Spleen (tissue), 11 donors: Measurements from ENCODE around the gene TMEM183A. TPM values are rescaled to one million over a fixed set of nuclear protein-coding genes. Genes with fewer than 3 reads are reported as not detected.
A peak's percentile ranks its signal among the peaks of the same experiment; 100 is the strongest.

Source experiments
- DNase-seq: peaks from one replicate; pipeline ENCODE4 v3.0.0-alpha.2; 2020
- H3K27ac ChIP-seq, 8 donors: fragments of 200-600 bp; sonication (generic) in 7 of 8; 1 replicate in 4 of 8; 2 replicates in 4 of 8; pipeline versions ENCODE4 v1.5.0 to v1.8.0; 2016 to 2021; ENCODE audit warnings: inconsistent platforms in 4 of 8, mild to moderate bottlenecking in 4 of 8, moderate library complexity in 1 of 8
- H3K27me3 ChIP-seq, 7 donors: fragments of 200-600 bp; sonication (generic) in 6 of 7; replicated peaks in 1 of 7; 1 replicate in 4 of 7; 2 replicates in 3 of 7; pipeline versions ENCODE4 v1.5.0 to v1.8.0; 2016 to 2021; ENCODE audit warnings: inconsistent platforms in 3 of 7, mild to moderate bottlenecking in 1 of 7
- H3K36me3 ChIP-seq, 6 donors: fragments of 200-600 bp; sonication (generic) in 5 of 6; 1 replicate in 4 of 6; 2 replicates in 2 of 6; pipeline versions ENCODE4 v1.5.0 to v1.8.0; 2016 to 2021; ENCODE audit warnings: inconsistent platforms in 2 of 6
- H3K4me1 ChIP-seq, 6 donors: fragments of 200-600 bp; sonication (generic) in 5 of 6; 1 replicate in 3 of 6; 2 replicates in 3 of 6; pipeline versions ENCODE4 v1.5.0 to v1.8.0; 2016 to 2021; ENCODE audit warnings: inconsistent platforms in 3 of 6
- H3K4me3 ChIP-seq, 8 donors: fragments of 200-600 bp; sonication (generic) in 7 of 8; 1 replicate in 4 of 8; 2 replicates in 4 of 8; pipeline versions ENCODE4 v1.5.0 to v1.8.0; 2016 to 2021; ENCODE audit warnings: inconsistent platforms in 4 of 8, mild to moderate bottlenecking in 4 of 8, moderate library complexity in 2 of 8
- H3K9me3 ChIP-seq, 8 donors: fragments of 200-600 bp; sonication (generic) in 7 of 8; 1 replicate in 4 of 8; 2 replicates in 4 of 8; pipeline versions ENCODE4 v1.5.0 to v1.8.0; 2016 to 2021; ENCODE audit warnings: inconsistent platforms in 4 of 8
- POLR2A ChIP-seq, 3 donors: fragments of 450-650 bp; IDR thresholded peaks; one replicate each; pipeline ENCODE4 v1.5.1; 2017; ENCODE audit warnings: antibody characterized with exemption in 3 of 3, mild to moderate bottlenecking in 1 of 3
- POLR2AphosphoS5 ChIP-seq, 3 donors: sonication (generic); formaldehyde crosslinking; IDR thresholded peaks; one replicate each; pipeline ENCODE4 v1.5.1; 2017; ENCODE audit warnings: antibody characterized with exemption in 3 of 3
- WGBS, 5 donors: extraction: QIAGEN DNeasy Blood & Tissue Kit in 3 of 5; methylation state at CpG; one replicate each; pipeline versions ENCODE4 v1.1.5 to v1.1.7; 2013 to 2018; 5-methylcytosine and 5-hydroxymethylcytosine counted together
- intact Hi-C: fragments of 100-400 bp; cut with DNase I; formaldehyde crosslinking; loops from one replicate; pipeline ENCODE4 v1.15.0; 2023; ENCODE audit warnings: low total_unique reads
- polyA plus RNA-seq, 3 donors: library from polyadenylated mRNA; stranded (reverse); fragments of 200-250 nt; gene quantifications; one replicate each; pipeline ENCODE4 v1.2.1, GENCODE V29; 2013
- total RNA-seq, 7 donors: library from RNA; depleted of rRNA in 3 of 7; stranded (reverse); fragments of >200 nt in 3 of 7; fragmentation: NEBNext Ultra II Directional in 4 of 7; extraction: Animal tissue kit (Norgen Biotek cat#: 25700) in 4 of 7; gene quantifications; one replicate each; pipeline versions ENCODE4 v1.1.0 to v1.2.1, GENCODE V29; 2016 to 2021
- TF ChIP-seq, protein P1 (sequence below), 11 experiments: fragments of 200-600 bp in 7 of 11; fragments of 450-650 bp in 4 of 11; sonication (generic) in 4 of 11; IDR thresholded peaks in 8 of 11; conservative IDR thresholded peaks in 3 of 11; 1 replicate in 7 of 11; 2 replicates in 4 of 11; pipeline versions ENCODE4 v1.4.0 to v1.8.0; 2016 to 2021; ENCODE audit warnings: antibody characterized with exemption in 11 of 11, inconsistent platforms in 4 of 11, mild to moderate bottlenecking in 1 of 11
- donor health status: healthy with polysubstance abuse.
- donor health status: DM: no; HTN: no; CAD: no; lungs with moderate emphysema.
- donor health status: DM: no; HTN: no; CAD: no.
- donor health status: Bipolar disorder and iron deficiency.
- donor health status: healthy.
- donor health status: DM: no; HTN: no; CAD: no.
- donor health status: DM: yes; HTN: yes; CAD: no.

TMEM183A gene
- total and polyA plus RNA-seq, 10 donors: 30.3 to 61.9 (median 52.4) TPM

DNA sequence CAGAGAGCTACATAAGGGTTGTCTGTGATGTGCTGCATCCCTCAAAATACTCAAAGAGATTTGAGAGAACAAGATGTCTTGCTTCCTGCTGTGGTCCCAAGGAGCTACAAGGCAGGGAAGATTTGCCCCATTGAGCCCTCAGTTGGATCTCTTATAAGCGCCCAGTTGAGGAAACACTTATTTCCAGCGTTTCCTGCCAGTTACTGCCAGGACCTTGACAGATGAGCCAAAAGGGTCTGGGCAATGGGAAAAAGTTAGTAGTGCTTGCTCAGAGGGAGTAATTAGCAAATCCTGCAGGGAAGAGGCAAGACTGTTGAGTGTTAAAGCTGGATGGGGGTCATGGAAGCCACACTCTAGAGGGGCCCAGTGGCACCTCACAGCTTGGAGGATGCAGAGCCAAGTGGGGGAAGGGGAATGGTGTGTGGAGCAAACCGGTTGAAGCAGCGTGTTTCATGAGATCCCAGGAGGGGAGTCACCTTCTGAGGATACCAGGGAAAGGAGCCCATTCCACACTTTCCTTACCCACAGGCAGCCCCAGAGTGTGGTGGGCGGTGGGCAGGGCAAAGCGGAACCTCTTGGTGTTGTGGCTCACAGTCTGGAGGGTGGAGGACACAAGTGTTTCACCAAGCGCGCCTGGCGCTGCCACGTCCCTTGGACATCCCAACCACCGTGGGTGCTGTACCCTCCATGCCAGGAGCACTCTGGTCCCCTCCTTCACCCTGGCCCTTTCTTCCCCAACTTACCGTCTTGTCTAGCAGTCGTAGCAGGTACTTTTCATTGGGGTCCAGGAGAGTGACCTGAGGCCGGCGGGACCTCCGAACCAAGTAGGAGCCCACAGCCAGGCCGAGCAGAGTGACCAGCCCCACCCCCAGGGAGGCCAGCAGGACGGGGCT lies 40.9 kb upstream of the TMEM183A start:
- H3K36me3 ChIP-seq: peaks cover 0 to 45% (median 21%) of the 10 kb centered on the region in 6 donors
- WGBS, 5 donors: 41 to 58% (median 45%) methylated on average over 16 to 18 of the region's 18 CpGs
- peaks cover 15 to 55% (median 37%) of the 10 kb centered on the region in 6 donors for H3K4me1 ChIP-seq
- H3K9me3 ChIP-seq: no peaks in the 10 kb centered on the region
- TF ChIP-seq, protein P1, sequence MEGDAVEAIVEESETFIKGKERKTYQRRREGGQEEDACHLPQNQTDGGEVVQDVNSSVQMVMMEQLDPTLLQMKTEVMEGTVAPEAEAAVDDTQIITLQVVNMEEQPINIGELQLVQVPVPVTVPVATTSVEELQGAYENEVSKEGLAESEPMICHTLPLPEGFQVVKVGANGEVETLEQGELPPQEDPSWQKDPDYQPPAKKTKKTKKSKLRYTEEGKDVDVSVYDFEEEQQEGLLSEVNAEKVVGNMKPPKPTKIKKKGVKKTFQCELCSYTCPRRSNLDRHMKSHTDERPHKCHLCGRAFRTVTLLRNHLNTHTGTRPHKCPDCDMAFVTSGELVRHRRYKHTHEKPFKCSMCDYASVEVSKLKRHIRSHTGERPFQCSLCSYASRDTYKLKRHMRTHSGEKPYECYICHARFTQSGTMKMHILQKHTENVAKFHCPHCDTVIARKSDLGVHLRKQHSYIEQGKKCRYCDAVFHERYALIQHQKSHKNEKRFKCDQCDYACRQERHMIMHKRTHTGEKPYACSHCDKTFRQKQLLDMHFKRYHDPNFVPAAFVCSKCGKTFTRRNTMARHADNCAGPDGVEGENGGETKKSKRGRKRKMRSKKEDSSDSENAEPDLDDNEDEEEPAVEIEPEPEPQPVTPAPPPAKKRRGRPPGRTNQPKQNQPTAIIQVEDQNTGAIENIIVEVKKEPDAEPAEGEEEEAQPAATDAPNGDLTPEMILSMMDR (IDR thresholded peaks at IDR 0.05 in 8 of 11, conservative IDR thresholded peaks at IDR 0.05 in 3 of 11): no peak
- TF ChIP-seq POLR2AphosphoS5 (IDR thresholded peaks at IDR 0.05) (no peak), POLR2A (IDR thresholded peaks at IDR 0.05) (no peak)
- peak overlapping the region; percentile 83 to 95 (median 90) for H3K27ac ChIP-seq
- no peak for DNase-seq
- peak overlapping the region; percentile 51 to 94 (median 71) for H3K4me3 ChIP-seq
- H3K27me3 ChIP-seq: no peaks in the 10 kb centered on the region
- intact Hi-C loops: no loop called here

DNA sequence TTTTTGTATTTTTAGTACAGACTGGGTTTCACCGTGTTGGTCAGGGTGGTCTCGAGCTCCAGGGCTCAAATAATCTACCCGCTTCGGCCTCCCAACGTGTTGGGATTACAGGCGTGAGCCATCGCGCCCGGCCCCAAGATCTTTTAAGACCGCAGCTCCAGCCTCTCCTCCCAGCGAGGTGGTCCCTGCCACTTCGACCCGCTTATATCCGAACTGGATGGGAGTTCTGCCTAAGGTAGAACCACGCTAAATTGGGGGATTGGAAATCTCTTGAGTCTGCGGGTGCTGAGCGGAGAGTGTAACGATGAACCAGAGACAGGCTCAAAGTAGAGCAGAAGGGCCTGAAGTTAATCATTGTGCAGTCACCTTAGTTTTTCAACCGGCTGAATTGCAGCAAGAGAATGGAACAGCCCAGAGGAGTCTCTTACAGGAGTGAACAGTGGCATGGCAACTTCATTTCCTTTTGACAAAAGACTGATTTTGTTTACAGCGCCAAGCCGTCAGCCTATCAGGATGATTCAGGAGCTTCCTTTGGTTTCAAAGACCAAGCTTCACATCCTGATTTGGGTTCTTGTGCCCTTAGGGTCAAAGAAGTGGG lies 39.4 kb upstream of the TMEM183A start:
- H3K9me3 ChIP-seq: no peaks in the 10 kb centered on the region
- TF ChIP-seq POLR2AphosphoS5 (IDR thresholded peaks at IDR 0.05): peak in 1 of 3 donors; percentile 40
- TF ChIP-seq, protein P1 (IDR thresholded peaks at IDR 0.05 in 8 of 11, conservative IDR thresholded peaks at IDR 0.05 in 3 of 11): no peak
- no peaks in the 10 kb centered on the region for H3K27me3 ChIP-seq
- H3K27ac ChIP-seq: peak overlapping the region; percentile 58 to 95 (median 90)
- peaks cover 15 to 55% (median 37%) of the 10 kb centered on the region in 6 donors for H3K4me1 ChIP-seq
- H3K4me3 ChIP-seq: peak overlapping the region; percentile 51 to 94 (median 70)
- H3K36me3 ChIP-seq: peaks cover 0 to 30% (median 10%) of the 10 kb centered on the region in 6 donors
- intact Hi-C loops: no loop called here
- 1 to 3% (median 1%) methylated on average over 17 to 21 of the region's 21 CpGs for WGBS, 5 donors
- DNase-seq: no peak

DNA sequence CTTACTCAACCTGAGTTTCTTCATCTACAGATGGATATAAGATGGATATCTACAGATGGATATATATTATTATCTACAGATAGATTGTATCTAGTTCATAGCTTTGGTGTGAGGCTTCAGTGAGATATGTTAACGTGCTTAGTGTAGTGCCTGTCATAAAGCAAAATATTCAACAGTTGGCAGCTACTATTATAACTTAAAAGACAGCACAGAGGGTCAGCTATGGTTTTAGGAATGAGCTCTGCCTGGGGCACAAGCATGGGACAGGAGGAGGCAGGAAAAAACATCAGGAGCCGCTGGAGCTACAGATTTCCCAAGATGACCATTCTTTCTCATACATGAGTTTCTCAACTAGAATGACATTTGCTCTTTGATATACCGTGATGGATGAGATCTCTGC lies 38.8 kb upstream of the TMEM183A start:
- H3K4me3 ChIP-seq: peak overlapping the region in 5 of 8 donors; percentile 61 to 94 (median 70)
- 32 to 46% (median 42%) methylated on average over 3 of the region's 3 CpGs for WGBS, 5 donors
- H3K4me1 ChIP-seq: peaks cover 15 to 55% (median 37%) of the 10 kb centered on the region in 6 donors
- no peak for DNase-seq
- no peak for TF ChIP-seq POLR2A (IDR thresholded peaks at IDR 0.05)
- TF ChIP-seq, protein P1 (IDR thresholded peaks at IDR 0.05 in 8 of 11, conservative IDR thresholded peaks at IDR 0.05 in 3 of 11): no peak
- no peak for TF ChIP-seq POLR2AphosphoS5 (IDR thresholded peaks at IDR 0.05)
- intact Hi-C loops: no loop called here
- H3K36me3 ChIP-seq: peaks cover 0 to 24% (median 4%) of the 10 kb centered on the region in 6 donors
- H3K9me3 ChIP-seq: no peaks in the 10 kb centered on the region
- H3K27me3 ChIP-seq: no peaks in the 10 kb centered on the region
- peak overlapping the region; percentile 58 to 95 (median 90) for H3K27ac ChIP-seq

DNA sequence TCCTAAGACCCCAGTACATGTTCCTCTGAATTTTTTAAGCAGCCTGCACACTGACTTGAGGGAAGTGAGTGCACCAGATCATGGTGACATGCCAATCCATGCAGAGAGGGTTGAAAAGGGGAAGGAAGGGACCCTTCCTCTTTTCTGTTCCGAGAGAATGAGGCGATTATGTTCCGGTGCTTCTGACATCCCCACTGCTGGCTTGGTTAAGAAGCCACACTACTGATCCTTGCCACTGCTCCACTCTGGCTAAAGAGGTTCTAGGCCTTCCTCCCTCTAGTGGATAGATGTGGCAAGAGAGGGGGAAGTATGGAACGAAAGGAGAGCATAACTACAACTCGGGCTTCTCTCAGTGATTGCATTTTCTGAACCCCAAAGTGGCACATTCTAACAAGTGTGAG lies 38.3 kb upstream of the TMEM183A start:
- intact Hi-C loops: no loop called here
- peak; percentile 80 for DNase-seq
- H3K9me3 ChIP-seq: no peaks in the 10 kb centered on the region
- 13 to 27% (median 19%) methylated on average over 5 of the region's 5 CpGs for WGBS, 5 donors
- H3K27ac ChIP-seq: peak overlapping the region in 7 of 8 donors; percentile 81 to 95 (median 91)
- TF ChIP-seq POLR2AphosphoS5 (IDR thresholded peaks at IDR 0.05): peak in 1 of 3 donors; percentile 81
- TF ChIP-seq POLR2A (IDR thresholded peaks at IDR 0.05): no peak
- TF ChIP-seq, protein P1 (IDR thresholded peaks at IDR 0.05 in 8 of 11, conservative IDR thresholded peaks at IDR 0.05 in 3 of 11): peak; percentile 24 to 89 (median 70)
- H3K36me3 ChIP-seq: peaks cover 0 to 19% (median 0%) of the 10 kb centered on the region in 6 donors
- no peaks in the 10 kb centered on the region for H3K27me3 ChIP-seq
- H3K4me1 ChIP-seq: peaks cover 15 to 55% (median 37%) of the 10 kb centered on the region in 6 donors
- peak overlapping the region in 2 of 8 donors; percentile 61 to 94 for H3K4me3 ChIP-seq
